Stimulated activated CD8-positive, alpha-beta memory T cell treated with anti-CD3 and anti-CD28 coated beads, Interleukin-4, amount 100 ng/mL, for 1 hour (primary cell): ENCODE data around the gene C8G.

Source experiments
- DNase-seq, 2 donors: peaks; one replicate each; pipeline ENCODE4 v3.0.0-alpha.2; 2020; ENCODE audit warnings: low read depth in 2 of 2, low spot score in 1 of 2

C8G gene

GRCh38 chr9:136944519-136945332, at the start of gene C8G, which contains the start of gene FBXW5:
Gene C8G, plus strand, starts transcription at chr9:136945243. Its CDS starts 78 bp downstream, at chr9:136945321.
Gene FBXW5, minus strand, starts transcription at chr9:136944738. Its CDS starts 655 bp downstream, at chr9:136944083.
- peak; percentile 75 to 88 for DNase-seq

GRCh38 chr9:136896027-136896426, 49.0 kb upstream of the C8G start:
- DNase-seq = no peak

- DNase-seq = no peak
These were observed 46.5 kb upstream of the C8G start for GRCh38 chr9:136898483-136899100.

DNA sequence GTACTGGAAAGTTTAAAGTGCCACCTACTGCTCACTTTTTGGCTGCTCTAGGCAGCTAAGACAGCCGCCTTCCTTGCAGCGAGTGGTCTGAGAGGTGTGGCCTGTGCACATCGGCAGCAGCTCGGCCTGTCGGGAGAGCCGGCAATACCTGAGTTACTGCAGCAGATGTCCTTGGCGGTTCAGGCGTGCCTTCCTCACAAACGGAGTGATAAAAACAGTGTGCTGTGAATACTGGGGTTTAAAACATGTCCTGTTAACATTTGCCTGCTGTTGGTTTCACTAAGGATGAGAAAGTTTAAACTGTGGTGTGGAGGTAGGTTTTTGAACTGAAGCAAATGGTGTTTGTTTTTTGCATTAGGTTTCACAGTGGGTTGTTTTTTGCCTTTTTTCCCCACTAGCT, 45.8 kb upstream of the C8G start:
- DNase-seq = no peak

DNA sequence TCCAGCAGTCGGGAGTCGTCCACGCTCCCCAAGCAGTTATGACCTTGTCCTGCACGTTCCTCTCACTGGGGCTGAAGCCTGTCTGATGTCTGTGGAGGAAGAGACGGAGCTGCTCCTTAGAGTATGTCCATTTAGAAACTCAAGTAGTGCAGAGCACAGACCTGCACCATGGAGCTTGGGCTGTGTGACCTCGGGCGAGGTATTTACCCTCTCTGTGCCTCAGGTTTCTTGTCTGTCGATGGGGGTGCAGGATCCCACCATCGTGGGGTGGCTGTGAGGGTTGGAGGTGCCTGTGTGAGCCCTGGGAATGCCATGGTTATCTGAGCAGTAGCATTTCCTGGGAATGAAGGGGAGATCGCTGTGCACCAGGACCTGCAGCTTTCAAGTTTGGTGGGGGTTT, 44.5 kb upstream of the C8G start:
- no peak for DNase-seq

GRCh38 chr9:136900988-136901515, 44.0 kb upstream of the C8G start:
- no peak for DNase-seq

GRCh38 chr9:136901516-136902258, 43.4 kb upstream of the C8G start:
- DNase-seq = peak; percentile 16 to 39

DNA sequence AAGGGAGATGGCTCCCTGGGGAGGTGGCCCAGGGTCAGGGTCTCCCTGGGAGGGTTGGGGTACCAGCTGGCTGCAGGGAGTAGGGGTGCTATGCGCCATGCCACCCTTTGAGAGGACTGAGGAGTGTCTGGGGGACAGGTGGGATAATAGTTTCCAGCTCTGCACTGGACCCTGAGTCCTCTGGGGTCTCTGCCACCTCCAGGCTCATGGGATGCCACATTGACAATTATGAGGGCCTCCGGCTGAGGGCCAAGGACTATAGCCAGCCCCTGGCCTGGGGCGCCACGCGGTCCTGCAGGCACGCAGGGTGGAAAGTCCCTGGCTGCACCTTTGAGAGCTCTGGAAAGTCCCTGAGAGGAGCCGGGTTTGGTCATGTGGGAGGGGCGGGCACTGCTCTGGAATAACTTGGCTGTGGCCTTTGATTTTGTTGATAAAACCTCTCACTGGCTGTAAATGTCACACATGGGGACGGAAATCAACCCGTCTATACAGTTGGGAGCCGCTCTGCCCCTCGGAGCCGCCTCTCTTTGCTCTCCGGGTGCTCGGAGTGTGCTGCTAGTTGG, 42.7 kb upstream of the C8G start:
- DNase-seq = peak; percentile 38 to 67

DNA sequence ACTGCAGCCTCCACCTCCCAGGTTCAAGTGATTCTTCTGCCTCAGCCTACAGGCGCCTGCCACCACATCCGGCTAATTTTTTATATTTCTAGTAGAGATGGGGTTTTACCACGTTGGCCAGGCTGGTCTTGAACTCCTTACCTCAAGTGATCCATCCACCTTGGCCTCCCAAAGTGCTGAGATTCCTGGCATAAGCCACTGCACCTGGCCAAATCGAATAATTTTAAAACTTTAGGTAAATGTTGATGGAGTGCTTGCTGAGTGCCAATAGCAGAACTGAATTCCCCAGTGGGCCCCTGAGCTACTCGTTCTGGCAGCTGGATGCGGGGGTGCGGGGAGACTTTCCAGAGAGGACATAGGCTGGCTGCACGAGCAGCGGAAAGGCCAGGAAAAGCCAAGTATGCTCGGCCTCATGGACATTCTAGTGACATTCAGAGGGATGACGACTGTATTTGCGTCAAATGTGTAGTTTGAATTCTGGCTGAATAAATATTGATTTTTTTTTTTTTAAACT, 41.9 kb upstream of the C8G start:
- DNase-seq = no peak

GRCh38 chr9:136906266-136906665, 38.8 kb upstream of the C8G start:
- no peak for DNase-seq

DNA sequence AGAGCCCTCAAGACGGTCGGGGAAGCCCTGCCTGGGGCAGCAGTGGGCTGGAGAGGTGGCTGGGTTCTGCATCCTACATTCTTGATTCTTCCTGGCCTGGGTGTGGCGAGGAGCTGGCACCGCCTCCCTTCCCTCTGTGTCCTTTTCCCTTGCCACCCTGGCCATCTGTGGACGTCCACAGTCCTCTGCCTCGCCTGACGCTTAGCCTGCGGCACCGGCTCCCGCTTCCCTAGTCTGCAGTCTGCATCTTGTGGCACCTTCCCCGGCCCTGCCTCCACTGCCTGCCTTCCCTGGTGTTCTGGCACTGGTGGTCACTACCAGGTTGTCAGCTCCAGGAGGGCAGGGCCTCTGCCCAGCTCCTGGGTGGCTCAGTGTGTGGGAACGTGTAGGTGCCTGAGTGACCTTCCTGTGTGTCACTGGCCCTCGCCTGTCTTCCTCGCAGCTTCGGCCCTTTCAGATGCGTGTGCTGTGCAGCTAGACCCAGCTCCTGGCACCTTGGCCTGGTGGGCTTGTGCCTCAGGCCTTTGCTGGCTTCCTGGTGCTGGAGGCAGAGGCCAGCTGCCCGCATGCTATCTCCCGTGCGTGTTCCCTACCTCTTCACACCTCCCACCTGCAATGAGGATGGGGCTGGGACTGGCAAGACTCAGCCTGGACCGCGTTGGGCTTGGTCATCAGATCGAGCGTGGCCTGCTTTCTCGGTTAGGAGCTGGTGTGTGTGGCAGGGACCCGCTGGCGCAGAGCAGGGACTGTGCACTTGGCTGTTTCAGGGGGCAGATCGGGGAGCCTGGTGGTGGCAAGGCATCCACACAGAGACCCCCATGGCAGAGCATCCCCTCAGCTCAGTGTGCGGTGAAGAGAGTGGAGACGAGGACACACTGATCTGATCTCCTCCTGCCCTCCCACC, 37.8 kb upstream of the C8G start:
- no peak for DNase-seq

DNA sequence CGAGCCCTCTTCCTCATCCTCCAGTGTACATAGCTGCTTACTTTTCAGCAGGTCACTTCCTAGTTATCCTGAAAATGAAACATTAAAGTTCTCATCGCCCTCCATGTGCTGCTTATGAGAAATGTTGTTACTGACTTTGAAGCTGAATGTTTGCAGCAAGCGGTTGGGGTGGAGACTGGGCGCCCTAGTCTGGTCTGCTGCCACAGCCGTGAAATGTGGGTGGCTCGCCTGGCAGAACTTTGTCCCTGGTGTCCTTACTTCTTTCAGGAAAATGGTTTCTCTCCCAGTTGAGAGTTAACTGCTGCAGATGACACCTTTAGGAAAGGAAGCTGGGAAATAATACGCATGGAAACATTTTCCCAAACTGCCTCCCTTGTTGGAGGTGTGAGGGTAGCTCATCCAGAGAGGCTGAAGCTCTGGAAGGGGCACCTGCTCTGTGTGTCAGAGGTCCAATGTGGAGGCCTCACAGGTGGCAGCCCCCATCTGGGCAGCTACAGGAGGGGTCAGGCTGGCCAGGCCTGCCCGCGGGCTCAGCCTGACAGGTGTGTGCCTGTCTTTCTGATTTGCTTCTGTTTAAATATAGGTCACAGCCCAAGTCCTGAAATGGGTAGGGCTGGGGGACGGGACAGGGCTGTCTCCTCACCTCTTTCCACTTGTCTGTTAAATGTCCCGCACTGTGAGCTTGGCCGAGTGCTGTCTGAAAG, 34.7 kb upstream of the C8G start:
- no peak for DNase-seq

DNA sequence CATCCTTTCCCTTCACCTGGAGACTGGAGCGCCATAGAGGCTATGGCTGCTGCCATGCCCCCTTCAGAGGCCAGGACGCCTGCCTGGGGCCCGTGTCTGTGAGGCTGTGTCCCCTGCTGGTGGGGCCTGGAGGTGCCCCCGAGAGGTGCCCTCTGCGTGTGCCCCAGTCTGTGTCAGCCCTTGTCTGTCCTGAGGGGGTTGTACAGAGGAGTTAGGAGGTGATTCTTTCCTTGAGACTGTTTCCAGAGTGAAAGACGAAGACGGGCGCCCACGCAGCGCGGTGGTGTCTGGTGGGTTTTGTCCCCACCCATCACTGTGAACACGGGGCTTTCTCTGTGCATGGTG, 34.2 kb upstream of the C8G start:
- DNase-seq = no peak

DNA sequence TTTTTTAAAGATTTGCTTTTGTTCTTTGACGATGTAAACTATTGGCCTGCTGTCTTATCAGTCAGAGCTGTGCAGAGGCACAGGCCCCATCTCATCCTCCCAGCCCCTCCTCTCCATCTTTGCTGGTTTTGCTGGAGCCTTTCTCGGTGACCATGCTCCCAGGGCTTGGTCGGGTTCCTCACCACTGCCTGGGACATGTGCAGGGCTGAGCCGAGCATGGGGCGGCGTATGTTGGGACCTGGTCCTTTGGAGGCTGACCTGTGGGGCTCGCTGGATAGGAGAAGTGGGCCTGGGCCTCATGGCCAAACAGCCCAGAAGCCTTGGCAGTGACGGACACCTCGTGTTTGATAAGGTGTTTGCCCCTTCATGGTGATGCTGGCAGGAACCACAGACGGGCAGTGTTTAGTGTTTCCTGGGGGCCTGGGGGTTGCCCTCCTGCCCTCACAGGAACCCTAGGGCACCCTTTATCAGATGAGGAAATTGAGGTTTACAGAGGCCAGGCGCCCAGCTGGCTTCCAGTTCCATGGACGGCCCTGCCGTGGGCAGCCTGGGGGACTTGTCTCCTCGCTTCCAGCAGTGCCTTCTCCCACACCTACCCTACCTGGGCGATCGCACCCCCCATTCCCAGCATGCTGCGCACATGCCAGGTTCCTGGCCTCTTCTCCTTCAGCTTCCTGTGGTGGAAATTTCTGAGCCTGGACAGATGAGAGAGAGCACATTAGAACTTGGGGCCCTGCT, 31.2 kb upstream of the C8G start:
- DNase-seq = no peak

DNA sequence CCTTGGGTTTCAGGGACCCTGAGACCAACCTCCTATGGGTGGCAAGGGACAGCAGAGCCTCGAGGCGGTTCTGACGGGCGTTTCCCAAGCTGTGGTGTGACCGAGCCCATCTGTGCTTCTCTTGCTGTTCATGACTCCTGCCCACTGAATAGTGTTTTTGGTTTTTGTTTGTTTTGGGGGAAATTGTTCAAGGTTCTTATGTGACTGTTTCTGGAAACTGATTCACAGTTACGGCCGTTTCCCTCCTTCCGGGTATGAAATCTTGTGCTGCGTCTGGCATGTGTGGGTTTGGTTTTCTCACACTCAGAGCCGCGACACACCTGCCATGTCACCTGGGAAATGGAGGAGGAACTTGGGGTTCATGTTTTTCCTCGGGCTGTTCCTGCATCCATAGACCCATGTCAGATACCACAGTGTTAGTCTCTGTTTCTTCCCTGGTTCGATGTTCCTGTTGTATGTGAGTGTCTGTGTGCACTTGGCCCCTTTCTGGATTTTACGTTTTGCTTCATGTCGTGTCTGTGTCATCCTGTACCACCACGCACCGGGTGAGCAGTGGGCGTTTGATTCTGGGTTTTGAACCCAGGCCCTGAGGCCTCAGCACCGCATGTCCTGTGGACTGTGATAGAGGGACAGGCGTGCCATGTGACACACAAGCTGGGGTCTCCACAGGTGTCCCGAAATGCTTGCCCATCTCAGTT, 29.3 kb upstream of the C8G start:
- no peak for DNase-seq

- DNase-seq = no peak
These were observed 28.5 kb upstream of the C8G start for GRCh38 chr9:136916330-136917184.

DNA sequence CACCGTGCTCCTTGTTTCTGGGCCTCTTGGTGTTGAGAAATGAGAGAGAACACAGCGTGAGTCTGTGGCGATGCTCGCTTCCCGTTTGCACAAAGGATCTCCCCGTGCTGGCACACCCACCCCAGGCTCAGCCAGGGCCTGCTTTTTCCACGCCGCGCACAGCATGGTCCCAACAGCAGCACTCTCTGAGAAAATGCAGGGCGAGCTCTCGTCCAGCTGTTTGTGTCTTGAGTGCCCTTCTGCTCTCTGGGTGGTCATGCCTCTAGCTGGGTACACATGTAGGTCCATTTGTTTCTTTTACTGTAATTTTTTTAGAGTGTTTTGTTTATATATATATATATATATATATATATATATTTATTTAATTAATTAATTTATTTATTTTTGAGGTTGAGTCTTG, 27.1 kb upstream of the C8G start:
- DNase-seq = no peak
